ENCODE data around the gene SLC38A8. TPM values are rescaled to one million over a fixed set of nuclear protein-coding genes. Genes with fewer than 3 reads are reported as not detected.

Gene SLC38A8
- total and polyA plus RNA-seq, 2 donors (not counting 1 experiment from before 2014, with no cell fraction given), result not detected

- no peaks in the 10 kb centered on the region for H3K9me3 Mint-ChIP-seq (ENCODE audit: insufficient read depth)
- Histone ChIP-seq H3K36me3 (replicated peaks in 1 of 2; ENCODE audit: control extremely low read depth in 1 of 2, control insufficient read depth in 1 of 2, extremely low read depth in 1 of 2, insufficient read depth in 2 of 2, low read length in 1 of 2) (peaks cover 2 to 89% of the 10 kb centered on the region in 2 experiments), H3K27me3 (replicated peaks in 1 of 4; ENCODE audit: control extremely low read depth in 1 of 4, control insufficient read depth in 3 of 4, insufficient read depth in 4 of 4, low read length in 3 of 4) (no peaks in the 10 kb centered on the region), H3K9me3 (ENCODE audit: control extremely low read depth in 1 of 3, control insufficient read depth in 2 of 3, insufficient read depth in 1 of 3, low read length in 2 of 3) (no peaks in the 10 kb centered on the region), H4K20me1 (ENCODE audit: control insufficient read depth, insufficient read depth, low read length, poor library complexity, severe bottlenecking) (peaks cover 17% of the 10 kb centered on the region), H3K79me2 (ENCODE audit: control insufficient read depth, insufficient read depth, low read length) (peaks cover 5% of the 10 kb centered on the region), H3K27ac (ENCODE audit: low read length in 2 of 2) (no peak overlapping the region), H3K9ac (ENCODE audit: low read length) (no peak overlapping the region), H3K4me3 (ENCODE audit: control extremely low read depth in 1 of 5, extremely low read depth in 1 of 5, insufficient read depth in 1 of 5, low read depth in 2 of 5, low read length in 4 of 5) (no peak overlapping the region), H3K4me2 (replicated peaks; ENCODE audit: low read depth, low read length, poor library complexity, severe bottlenecking) (no peak overlapping the region), H2AFZ (ENCODE audit: insufficient read depth, low read depth, low read length, poor library complexity, severe bottlenecking) (no peak overlapping the region), H3K4me1 (ENCODE audit: control insufficient read depth in 2 of 2, insufficient read depth in 2 of 2, low read length in 2 of 2) (no peaks in the 10 kb centered on the region)
- H3K27ac Mint-ChIP-seq, result no peak overlapping the region
- POLR2A ChIA-PET, result no interaction called here
- ATAC-seq (ENCODE audit: low read depth), result no peak
- H3K27me3 Mint-ChIP-seq, result no peaks in the 10 kb centered on the region
- H3K4me3 Mint-ChIP-seq, result no peak overlapping the region
- DNase-seq, result no peak
- no peak for TF ChIP-seq EZH2 (IDR thresholded peaks at IDR 0.05; ENCODE audit: borderline replicate concordance, insufficient read depth, low read depth, low read length, poor library complexity, severe bottlenecking)
- TF ChIP-seq, protein P1, sequence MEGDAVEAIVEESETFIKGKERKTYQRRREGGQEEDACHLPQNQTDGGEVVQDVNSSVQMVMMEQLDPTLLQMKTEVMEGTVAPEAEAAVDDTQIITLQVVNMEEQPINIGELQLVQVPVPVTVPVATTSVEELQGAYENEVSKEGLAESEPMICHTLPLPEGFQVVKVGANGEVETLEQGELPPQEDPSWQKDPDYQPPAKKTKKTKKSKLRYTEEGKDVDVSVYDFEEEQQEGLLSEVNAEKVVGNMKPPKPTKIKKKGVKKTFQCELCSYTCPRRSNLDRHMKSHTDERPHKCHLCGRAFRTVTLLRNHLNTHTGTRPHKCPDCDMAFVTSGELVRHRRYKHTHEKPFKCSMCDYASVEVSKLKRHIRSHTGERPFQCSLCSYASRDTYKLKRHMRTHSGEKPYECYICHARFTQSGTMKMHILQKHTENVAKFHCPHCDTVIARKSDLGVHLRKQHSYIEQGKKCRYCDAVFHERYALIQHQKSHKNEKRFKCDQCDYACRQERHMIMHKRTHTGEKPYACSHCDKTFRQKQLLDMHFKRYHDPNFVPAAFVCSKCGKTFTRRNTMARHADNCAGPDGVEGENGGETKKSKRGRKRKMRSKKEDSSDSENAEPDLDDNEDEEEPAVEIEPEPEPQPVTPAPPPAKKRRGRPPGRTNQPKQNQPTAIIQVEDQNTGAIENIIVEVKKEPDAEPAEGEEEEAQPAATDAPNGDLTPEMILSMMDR (IDR thresholded peaks at IDR 0.05), result no peak
- H3K4me1 Mint-ChIP-seq, result no peaks in the 10 kb centered on the region
- CTCF ChIA-PET, result no interaction called here
- WGBS (ENCODE audit: insufficient coverage), result 98% methylated on average over 9 of the region's 10 CpGs
- intact Hi-C loops (cut with micrococcal nuclease), result no loop called here
Observed at GRCh38 chr16:84072014-84072413, 29.4 kb upstream of the SLC38A8 start.

DNA sequence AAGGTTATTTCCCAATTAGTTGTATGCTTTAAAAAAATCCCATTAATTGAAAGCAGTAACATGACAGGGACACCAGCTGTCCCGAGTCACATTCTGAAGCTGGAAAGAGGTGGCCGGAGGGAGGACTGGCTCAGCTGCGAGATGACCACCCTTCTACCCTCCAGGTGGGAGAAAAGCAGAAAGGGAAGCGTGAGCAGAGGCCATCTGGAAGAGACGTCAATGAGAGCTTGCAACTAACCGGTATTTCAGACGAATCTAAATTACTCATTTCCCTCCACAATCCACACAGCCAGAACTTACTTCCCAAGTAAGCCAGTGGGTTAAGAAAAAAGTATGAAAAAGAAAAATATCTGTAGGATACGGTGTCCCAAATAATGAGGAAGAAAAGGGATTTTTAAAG lies 28.5 kb upstream of the SLC38A8 start:
- CTCF ChIA-PET, result no interaction called here
- Histone ChIP-seq H3K9ac (ENCODE audit: low read length) (no peak overlapping the region), H3K4me2 (replicated peaks; ENCODE audit: low read depth, low read length, poor library complexity, severe bottlenecking) (no peak overlapping the region), H3K4me1 (ENCODE audit: control insufficient read depth in 2 of 2, insufficient read depth in 2 of 2, low read length in 2 of 2) (no peaks in the 10 kb centered on the region), H3K36me3 (replicated peaks in 1 of 2; ENCODE audit: control extremely low read depth in 1 of 2, control insufficient read depth in 1 of 2, extremely low read depth in 1 of 2, insufficient read depth in 2 of 2, low read length in 1 of 2) (peaks cover 2 to 88% of the 10 kb centered on the region in 2 experiments), H4K20me1 (ENCODE audit: control insufficient read depth, insufficient read depth, low read length, poor library complexity, severe bottlenecking) (peaks cover 12% of the 10 kb centered on the region), H3K9me3 (ENCODE audit: control extremely low read depth in 1 of 3, control insufficient read depth in 2 of 3, insufficient read depth in 1 of 3, low read length in 2 of 3) (no peaks in the 10 kb centered on the region), H3K27ac (ENCODE audit: low read length in 2 of 2) (no peak overlapping the region), H3K27me3 (replicated peaks in 1 of 4; ENCODE audit: control extremely low read depth in 1 of 4, control insufficient read depth in 3 of 4, insufficient read depth in 4 of 4, low read length in 3 of 4) (no peaks in the 10 kb centered on the region), H3K79me2 (ENCODE audit: control insufficient read depth, insufficient read depth, low read length) (no peaks in the 10 kb centered on the region), H3K4me3 (ENCODE audit: control extremely low read depth in 1 of 5, extremely low read depth in 1 of 5, insufficient read depth in 1 of 5, low read depth in 2 of 5, low read length in 4 of 5) (no peak overlapping the region), H2AFZ (ENCODE audit: insufficient read depth, low read depth, low read length, poor library complexity, severe bottlenecking) (no peak overlapping the region)
- ATAC-seq (ENCODE audit: low read depth) (no peak), DNase-seq (no peak)
- no peak for TF ChIP-seq EZH2 (IDR thresholded peaks at IDR 0.05; ENCODE audit: borderline replicate concordance, insufficient read depth, low read depth, low read length, poor library complexity, severe bottlenecking)
- TF ChIP-seq, protein P1 (IDR thresholded peaks at IDR 0.05), result no peak
- Mint-ChIP-seq H3K9me3 (ENCODE audit: insufficient read depth) (no peaks in the 10 kb centered on the region), H3K27ac (no peak overlapping the region), H3K27me3 (no peaks in the 10 kb centered on the region), H3K4me3 (no peak overlapping the region), H3K4me1 (no peaks in the 10 kb centered on the region)
- intact Hi-C loops (cut with micrococcal nuclease), result no loop called here
- WGBS (ENCODE audit: insufficient coverage), result 96% methylated on average over 3 of the region's 8 CpGs
- POLR2A ChIA-PET, result no interaction called here
